SH-SY5Y (cell line): ENCODE measurements around the gene HOXA4.

ENCODE experiments used
- GATA2 ChIP-seq: IDR thresholded peaks from 2 replicates; pipeline ENCODE4 v1.6.1; 2011; ENCODE audit warnings: mild to moderate bottlenecking, low read depth, low read length
- GATA3 ChIP-seq: IDR thresholded peaks from 2 replicates; pipeline ENCODE4 v1.6.1; 2011; ENCODE audit warnings: low read depth, mild to moderate bottlenecking, low read length, moderate library complexity

DNA sequence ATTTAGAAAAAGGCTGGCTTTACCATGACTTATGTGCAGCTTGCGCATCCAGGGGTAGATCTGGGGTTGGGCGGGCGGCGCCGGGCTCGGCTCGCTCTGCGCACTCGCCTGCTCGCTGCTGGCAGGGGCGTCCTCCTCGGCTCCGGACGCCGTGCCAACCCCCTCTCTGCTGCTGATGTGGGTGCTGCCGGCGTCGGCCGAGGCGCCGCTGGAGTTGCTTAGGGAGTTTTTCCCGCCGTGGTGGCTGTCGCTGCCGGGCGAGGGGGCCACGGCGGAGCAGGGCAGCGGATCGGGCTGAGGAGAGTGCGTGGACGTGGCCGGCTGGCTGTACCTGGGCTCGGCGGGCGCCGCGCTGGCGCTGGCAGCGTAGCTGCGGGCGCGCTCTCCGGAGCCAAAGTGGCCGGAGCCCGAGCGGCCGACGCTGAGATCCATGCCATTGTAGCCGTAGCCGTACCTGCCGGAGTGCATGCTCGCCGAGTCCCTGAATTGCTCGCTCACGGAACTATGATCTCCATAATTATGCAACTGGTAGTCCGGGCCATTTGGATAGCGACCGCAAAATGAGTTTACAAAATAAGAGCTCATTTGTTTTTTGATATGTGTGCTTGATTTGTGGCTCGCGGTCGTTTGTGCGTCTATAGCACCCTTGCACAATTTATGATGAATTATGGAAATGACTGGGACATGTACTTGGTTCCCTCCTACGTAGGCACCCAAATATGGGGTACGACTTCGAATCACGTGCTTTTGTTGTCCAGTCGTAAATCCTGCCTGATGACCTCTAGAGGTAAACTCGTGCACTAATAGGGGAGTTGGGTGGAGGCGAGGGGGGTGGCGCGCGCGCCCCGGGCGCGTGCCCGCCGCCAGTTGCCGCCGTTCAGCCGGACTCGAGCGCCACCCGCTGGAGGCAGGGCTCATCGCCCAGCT is 12.7 kb upstream of the HOXA4 start, which contains the start of gene HOXA5:
- no peak for TF ChIP-seq GATA2
- TF ChIP-seq GATA3 = no peak
